ENCODE results near the gene ATCAY.
"Not testable (repeated sequence)": the region's sequence is repeated elsewhere in the genome, so short reads cannot be mapped to it uniquely, and the experiment has no call there.

Gene ATCAY

DNA sequence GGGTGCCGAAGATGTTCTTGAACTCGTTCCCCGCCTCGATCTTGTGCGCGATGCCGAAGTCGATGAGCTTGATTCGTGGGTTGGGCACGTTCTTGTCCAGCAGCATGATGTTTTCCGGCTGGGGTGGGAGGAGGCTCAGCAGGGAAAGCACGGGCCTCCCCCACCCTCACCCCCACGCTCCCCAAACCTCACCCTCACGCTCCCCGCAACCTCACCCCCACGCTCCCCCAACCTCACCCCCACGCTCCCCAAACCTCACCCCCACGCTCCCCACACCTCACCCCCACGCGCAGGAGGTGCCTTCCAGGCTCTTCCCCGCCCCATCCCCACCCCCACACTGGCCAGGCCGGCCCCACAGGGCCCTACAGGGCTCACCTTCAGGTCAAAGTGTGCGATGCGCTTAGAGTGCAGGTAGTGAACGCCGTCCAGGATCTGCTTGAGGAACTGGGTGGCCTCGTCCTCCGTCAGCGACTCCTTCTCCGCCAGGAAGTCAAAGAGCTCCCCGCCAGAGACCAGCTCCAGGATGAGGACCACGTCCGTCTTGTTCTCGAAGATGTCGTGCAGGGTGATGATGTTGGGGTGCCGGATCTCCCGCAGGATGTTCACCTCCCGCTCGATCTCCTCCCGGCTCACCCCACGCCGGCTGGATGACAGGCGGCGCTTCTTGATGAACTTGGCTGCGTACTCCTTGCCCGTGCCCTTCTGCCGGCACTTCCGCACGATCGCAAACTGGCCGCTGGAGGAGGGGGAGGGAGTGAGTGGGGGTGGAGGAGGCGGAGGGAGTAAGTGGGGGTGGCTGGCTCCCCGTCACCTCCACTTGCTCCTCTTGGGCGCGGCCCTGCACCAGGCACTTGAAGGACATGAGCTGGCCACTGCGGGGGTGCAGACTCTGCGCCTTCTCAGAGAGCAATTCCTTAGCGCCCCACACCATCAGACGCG is 84.0 kb downstream of the ATCAY start:
- H3K27ac Mint-ChIP-seq = no peak overlapping the region
- ATAC-seq = no peak
- H3K9me3 Mint-ChIP-seq = no peaks in the 10 kb centered on the region
- H3K4me3 Mint-ChIP-seq = no peak overlapping the region
- peaks cover 83% of the 10 kb centered on the region for H3K36me3 Mint-ChIP-seq
- DNase-seq (ENCODE audit: low spot score in 2 of 2) = no peak
- peaks cover 12% of the 10 kb centered on the region for H3K4me1 Mint-ChIP-seq

DNA sequence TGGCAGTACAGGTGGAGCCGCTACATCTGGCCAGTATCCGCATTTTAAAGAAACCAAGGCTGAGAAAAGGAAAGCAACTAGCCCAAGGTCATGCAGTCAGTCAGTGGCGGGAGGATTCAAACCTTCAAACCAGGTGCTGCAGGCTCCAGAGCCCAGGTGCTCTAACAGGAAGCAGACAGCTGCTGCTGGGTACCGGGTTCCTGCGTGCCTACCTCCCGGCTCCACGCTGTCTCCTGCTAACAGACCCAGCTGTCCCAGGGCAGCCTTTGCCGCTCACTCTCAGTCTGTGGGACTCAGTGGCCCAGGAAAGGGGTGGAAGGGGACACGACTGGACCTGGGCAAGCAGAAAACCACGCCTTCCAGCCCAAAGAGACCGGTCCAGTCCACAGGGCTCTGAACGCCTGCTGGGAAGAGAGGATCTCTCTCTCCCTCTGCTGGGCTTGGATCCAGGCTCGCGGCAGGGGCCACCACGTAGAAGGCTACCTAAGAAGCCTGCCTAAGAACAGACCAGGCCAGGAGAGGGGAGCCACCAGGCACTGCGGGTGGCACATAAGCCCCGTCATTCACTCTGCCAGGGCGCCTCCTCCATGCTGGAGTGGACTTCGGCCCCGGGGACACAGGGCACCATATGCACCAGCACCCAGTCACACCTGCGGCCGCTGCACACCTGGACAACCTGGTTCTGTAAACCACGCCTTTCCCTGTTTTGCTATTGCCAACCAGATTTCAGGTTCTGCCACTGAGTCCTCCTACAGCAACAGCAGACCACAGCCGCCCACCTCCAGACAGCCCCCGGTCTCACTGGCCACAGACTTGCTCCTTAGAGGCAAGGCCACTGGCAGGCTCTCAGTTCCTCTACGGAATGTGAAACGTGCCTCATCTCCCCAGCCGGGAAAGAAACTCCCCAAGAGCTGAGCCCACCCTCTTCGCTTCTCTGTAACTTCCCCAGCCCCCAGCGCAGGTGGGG is 85.8 kb downstream of the ATCAY start:
- peaks cover 27% of the 10 kb centered on the region for H3K4me1 Mint-ChIP-seq
- H3K36me3 Mint-ChIP-seq = peaks cover 85% of the 10 kb centered on the region
- H3K9me3 Mint-ChIP-seq = no peaks in the 10 kb centered on the region
- no peak for ATAC-seq
- H3K4me3 Mint-ChIP-seq = no peak overlapping the region
- no peak for DNase-seq (ENCODE audit: low spot score in 2 of 2)
- peak overlapping the region; percentile 65 for H3K27ac Mint-ChIP-seq

- ATAC-seq; H3K4me3 Mint-ChIP-seq; DNase-seq (ENCODE audit: low spot score in 2 of 2); H3K27ac Mint-ChIP-seq; H3K9me3 Mint-ChIP-seq: not testable (repeated sequence)
- peaks cover 85% of the 10 kb centered on the region for H3K36me3 Mint-ChIP-seq
- peaks cover 29% of the 10 kb centered on the region for H3K4me1 Mint-ChIP-seq
These were observed 87.5 kb downstream of the ATCAY start for GRCh38 chr19:3967983-3968382.

- peak overlapping the region; percentile 90 for H3K27ac Mint-ChIP-seq
These were observed 88.3 kb downstream of the ATCAY start for GRCh38 chr19:3968556-3969434.

DNA sequence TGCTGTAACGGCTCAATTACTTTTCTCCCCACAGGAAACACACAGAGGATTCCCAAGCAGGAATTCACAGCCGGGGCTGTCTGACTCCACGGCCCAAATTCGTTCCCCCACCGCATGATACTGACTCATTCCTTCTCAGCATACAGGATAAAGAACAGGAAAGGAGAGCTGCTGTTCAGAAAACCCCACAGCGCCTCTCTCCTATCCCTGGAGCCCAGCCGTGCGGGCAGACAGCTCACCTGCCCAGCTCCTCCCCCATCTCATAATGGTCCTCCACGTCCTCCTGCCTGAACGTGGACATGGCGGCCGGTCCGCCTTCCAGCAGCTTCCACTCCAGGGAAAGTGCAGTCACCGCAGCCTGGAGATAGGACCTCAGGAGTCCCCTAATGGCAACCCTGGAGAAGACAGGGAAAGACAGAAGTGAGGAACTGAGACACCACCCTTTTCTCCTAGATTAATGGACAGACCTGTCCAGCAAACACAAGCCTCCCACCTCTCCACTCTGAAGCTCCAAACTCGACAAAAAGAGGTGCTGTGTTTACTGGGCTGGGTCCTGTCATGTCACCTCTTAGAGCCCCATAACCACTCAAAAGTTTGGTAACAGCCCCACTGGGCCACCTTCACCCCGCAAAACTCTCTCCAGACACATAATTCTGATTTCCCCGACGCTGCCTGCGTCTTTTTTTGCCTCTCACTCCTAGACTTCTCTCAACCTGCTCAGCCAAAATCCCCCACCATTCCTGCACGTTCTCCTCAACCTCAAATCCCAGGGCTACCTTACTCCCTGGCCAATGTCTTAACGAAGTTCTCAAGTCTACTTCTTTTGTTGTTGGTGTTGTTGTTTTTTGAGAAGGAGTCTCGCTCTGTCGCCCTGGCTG is 89.2 kb downstream of the ATCAY start:
- H3K27ac Mint-ChIP-seq = peak overlapping the region; percentile 90
- no peaks in the 10 kb centered on the region for H3K9me3 Mint-ChIP-seq

More at GRCh38 chr19:3968556-3969434, 88.3 kb downstream of the ATCAY start:
- DNase-seq (ENCODE audit: low spot score in 2 of 2) (no peak), ATAC-seq (no peak)
- H3K4me3 Mint-ChIP-seq = peak overlapping the region; percentile 91
- H3K9me3 Mint-ChIP-seq = no peaks in the 10 kb centered on the region
- H3K36me3 Mint-ChIP-seq = peaks cover 78% of the 10 kb centered on the region
- peaks cover 29% of the 10 kb centered on the region for H3K4me1 Mint-ChIP-seq

GRCh38 chr19:3970313-3970807 is 89.9 kb downstream of the ATCAY start:
- H3K27ac Mint-ChIP-seq = peak overlapping the region; percentile 90
- no peaks in the 10 kb centered on the region for H3K9me3 Mint-ChIP-seq
- peaks cover 75% of the 10 kb centered on the region for H3K36me3 Mint-ChIP-seq
- H3K4me3 Mint-ChIP-seq = peak overlapping the region; percentile 91
- DNase-seq (ENCODE audit: low spot score in 2 of 2) (no peak), ATAC-seq (peak; percentile 9)
- H3K4me1 Mint-ChIP-seq = peaks cover 29% of the 10 kb centered on the region

More for the DNA sequence above, 89.2 kb downstream of the ATCAY start:
- Mint-ChIP-seq H3K36me3 (peaks cover 74% of the 10 kb centered on the region), H3K4me3 (peak overlapping the region; percentile 91), H3K4me1 (peaks cover 29% of the 10 kb centered on the region)
- DNase-seq (ENCODE audit: low spot score in 2 of 2) = no peak
- ATAC-seq = no peak

- Mint-ChIP-seq H3K36me3 (peaks cover 75% of the 10 kb centered on the region), H3K27ac (peak within 1 kb of the TSS; percentile 90), H3K9me3 (no peaks in the 10 kb centered on the region), H3K4me1 (peaks cover 29% of the 10 kb centered on the region), H3K4me3 (peak within 1 kb of the TSS; percentile 91)
- DNase-seq (ENCODE audit: low spot score in 2 of 2) = peak; percentile 93 to 97
- peak; percentile 90 for ATAC-seq
These were observed 90.5 kb downstream of the ATCAY start, which contains the start of gene DAPK3 for GRCh38 chr19:3970808-3971598. Gene DAPK3, minus strand, starts transcription at chr19:3971099. Its CDS starts 1,364 bp downstream, at chr19:3969735.

GRCh38 chr19:3975144-3975543 is 94.7 kb downstream of the ATCAY start:
- Mint-ChIP-seq H3K4me3 (no peak overlapping the region), H3K36me3 (peaks cover 85% of the 10 kb centered on the region), H3K9me3 (no peaks in the 10 kb centered on the region), H3K4me1 (peaks cover 34% of the 10 kb centered on the region), H3K27ac (peak overlapping the region; percentile 99)
- DNase-seq (ENCODE audit: low spot score in 2 of 2) (no peak), ATAC-seq (no peak)

DNA sequence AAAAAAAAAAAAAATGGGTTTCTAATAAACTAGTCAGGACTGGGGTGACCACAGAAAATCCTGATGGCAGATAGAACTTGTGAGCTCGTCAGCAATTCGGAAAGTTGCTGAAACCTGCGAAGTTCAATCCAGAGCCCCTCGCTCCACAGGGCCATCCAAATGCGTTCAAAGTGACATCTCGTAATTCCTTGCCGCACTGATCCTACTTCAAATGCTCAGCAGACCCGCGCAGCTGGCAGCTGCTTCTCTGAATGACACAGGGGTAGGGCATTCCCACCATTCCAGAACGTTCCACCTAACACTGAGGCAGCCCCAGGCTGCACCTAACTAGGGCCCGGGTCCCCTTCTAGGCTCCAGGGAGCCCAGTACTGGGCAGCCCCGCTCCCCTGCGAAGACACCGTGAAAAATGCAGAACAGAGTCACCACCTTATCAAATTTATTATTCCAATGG is 95.2 kb downstream of the ATCAY start:
- H3K36me3 Mint-ChIP-seq = peaks cover 85% of the 10 kb centered on the region
- DNase-seq (ENCODE audit: low spot score in 2 of 2) = no peak
- H3K4me1 Mint-ChIP-seq = peaks cover 29% of the 10 kb centered on the region

GRCh38 chr19:3976495-3977241 is 96.2 kb downstream of the ATCAY start:
- ATAC-seq = peak; percentile 0
- DNase-seq (ENCODE audit: low spot score in 2 of 2) = no peak
- Mint-ChIP-seq H3K4me1 (peaks cover 29% of the 10 kb centered on the region), H3K36me3 (peaks cover 85% of the 10 kb centered on the region), H3K4me3 (no peak overlapping the region), H3K27ac (peak overlapping the region; percentile 99), H3K9me3 (no peaks in the 10 kb centered on the region)

More for the DNA sequence above, 95.2 kb downstream of the ATCAY start:
- H3K4me3 Mint-ChIP-seq = no peak overlapping the region
- H3K9me3 Mint-ChIP-seq = no peaks in the 10 kb centered on the region
- peak overlapping the region; percentile 99 for H3K27ac Mint-ChIP-seq
- no peak for ATAC-seq
